HepG2 (cell line): ENCODE measurements around the gene BICDL1. TPM values are rescaled to one million over a fixed set of nuclear protein-coding genes. Genes with fewer than 3 reads are reported as not detected.
A peak's percentile ranks its signal among the peaks of the same experiment; 100 is the strongest.

Experiments used
- ATAC-seq: fragments of 200-7000 bp; cut with Tn5 transposase; 3 replicates; pipeline ENCODE4 v1.9.1; 2020; ENCODE audit warnings: mild to moderate bottlenecking, moderate library complexity
- BruUV-seq: library from RNA; stranded (reverse); fragments of 400-500 nt; replicated peaks from 2 replicates; lab custom pipeline; 2021; lab: Mats Ljungman, UMichigan
- CTCF ChIA-PET: fragments of 300-600 bp; formaldehyde crosslinking; extraction: SDS; loops from one replicate; lab custom pipeline; 2021; ENCODE audit warnings: low total read pairs, inconsistent platforms, low intra/inter-chr PET ratio; lab: Yijun Ruan, JAX
- POLR2A ChIA-PET: fragments of 350-600 bp; sonication (Branson Sonifier 250); formaldehyde crosslinking; loops from one replicate; lab custom pipeline; 2020; ENCODE audit warnings: antibody characterized with exemption, inconsistent platforms; lab: Yijun Ruan, JAX
- DNase-seq: peaks from one replicate; pipeline ENCODE4 v3.0.0-alpha.2; 2015; ENCODE audit warnings: low spot score
- FAIRE-seq: peaks from 3 replicates; lab custom pipeline; 2011; peaks lifted over from hg19 to GRCh38; lab: Jason Lieb, UNC
- H2AFZ ChIP-seq: one replicate; pipeline ENCODE4 v1.6.1; 2011; ENCODE audit warnings: low read length, inconsistent platforms
- H3K27ac ChIP-seq: fragments of 300-600 bp; 3 replicates; pipeline ENCODE4 v1.8.0; 2011; ENCODE audit warnings: mixed run types, mild to moderate bottlenecking, mixed read lengths, low read length, inconsistent platforms; ENCODE audit not compliant: insufficient read depth; ENCODE audit errors: extremely low read length
- H3K27me3 ChIP-seq, 2 experiments: fragments of 200-600 bp in 1 of 2; 2 replicates in 1 of 2; 3 replicates in 1 of 2; pipeline versions ENCODE4 v1.6.0 to v1.8.0; 2011; ENCODE audit warnings: low read length in 2 of 2, mild to moderate bottlenecking in 2 of 2, moderate library complexity in 2 of 2, inconsistent platforms in 1 of 2; ENCODE audit not compliant: insufficient read depth in 2 of 2, control insufficient read depth in 1 of 2
- H3K36me3 ChIP-seq, 2 experiments: fragments of 200-600 bp in 1 of 2; replicated peaks in 1 of 2; 2 replicates in 1 of 2; 3 replicates in 1 of 2; pipeline versions ENCODE4 v1.5.1 to v1.8.0; 2011; ENCODE audit warnings: low read length in 2 of 2, inconsistent platforms in 1 of 2; ENCODE audit not compliant: insufficient read depth in 2 of 2, control insufficient read depth in 1 of 2
- H3K4me1 ChIP-seq: 2 replicates; pipeline ENCODE4 v1.5.1; 2012; ENCODE audit warnings: low read length, inconsistent platforms; ENCODE audit not compliant: insufficient read depth
- H3K4me2 ChIP-seq: 2 replicates; pipeline ENCODE4 v1.6.0; 2011; ENCODE audit warnings: low read depth, low read length, inconsistent platforms
- H3K4me3 ChIP-seq, 3 experiments: fragments of 200-600 bp in 1 of 3; sonication (generic), shearing (Covaris generic) in 1 of 3; replicated peaks in 1 of 3; 2 replicates each; pipeline ENCODE4 v1.5.1; 2011 to 2016; ENCODE audit warnings: low read length in 3 of 3, inconsistent platforms in 2 of 3, low read depth in 2 of 3, mild to moderate bottlenecking in 2 of 3, control low read depth in 1 of 3, mixed read lengths in 1 of 3; ENCODE audit not compliant: insufficient read depth in 1 of 3
- H3K79me2 ChIP-seq: one replicate; pipeline ENCODE4 v1.6.1; 2011; ENCODE audit warnings: low read length, inconsistent platforms; ENCODE audit not compliant: insufficient read depth
- H3K9ac ChIP-seq: 2 replicates; pipeline ENCODE4 v1.6.0; 2011; ENCODE audit warnings: mild to moderate bottlenecking, low read depth, low read length, inconsistent platforms; ENCODE audit not compliant: insufficient read depth
- H3K9me3 ChIP-seq: 2 replicates; pipeline ENCODE4 v1.5.1; 2012; ENCODE audit warnings: mild to moderate bottlenecking, low read length
- H4K20me1 ChIP-seq: 2 replicates; pipeline ENCODE4 v1.6.0; 2011; ENCODE audit warnings: inconsistent platforms, mild to moderate bottlenecking, low read length, moderate library complexity; ENCODE audit not compliant: insufficient read depth
- CREB1 ChIP-seq, 2 experiments: fragments of 450-650 bp in 1 of 2; IDR thresholded peaks; 2 replicates each; pipeline ENCODE4 v1.6.1; 2016 to 2017; ENCODE audit warnings: control low read depth in 1 of 2, mild to moderate bottlenecking in 1 of 2, missing compliant biosample characterization in 1 of 2, missing genetic modification characterization in 1 of 2
- JUND ChIP-seq: sonication (generic); formaldehyde crosslinking; IDR thresholded peaks from 2 replicates; pipeline ENCODE4 v1.8.0; 2022; ENCODE audit warnings: mild to moderate bottlenecking, missing genetic modification reagents
- KAT8 ChIP-seq: IDR thresholded peaks from 2 replicates; pipeline ENCODE4 v1.6.1; 2016; ENCODE audit warnings: missing genetic modification reagents, missing compliant biosample characterization
- RFX1 ChIP-seq: fragments of 450-650 bp; IDR thresholded peaks from 2 replicates; pipeline ENCODE4 v1.6.1; 2017
- RFX5 ChIP-seq: IDR thresholded peaks from 2 replicates; pipeline ENCODE4 v1.6.1; 2011; ENCODE audit warnings: low read depth, low read length, improper control_type of control experiment
- SUZ12 ChIP-seq: fragments of 150-350 bp; IDR thresholded peaks from 2 replicates; pipeline ENCODE4 v1.6.1; 2014; ENCODE audit warnings: low read depth, low read length
- ZNF138 ChIP-seq: sonication (generic); formaldehyde crosslinking; IDR thresholded peaks from 2 replicates; pipeline ENCODE4 v1.5.0; 2020; ENCODE audit warnings: mild to moderate bottlenecking, low read depth, missing genetic modification reagents
- ZNF367 ChIP-seq: sonication (generic); formaldehyde crosslinking; IDR thresholded peaks from 2 replicates; pipeline ENCODE4 v1.4.0; 2020; ENCODE audit warnings: missing genetic modification reagents, borderline replicate concordance
- ZNF441 ChIP-seq: sonication (generic); formaldehyde crosslinking; IDR thresholded peaks from 2 replicates; pipeline ENCODE4 v1.7.0; 2021; ENCODE audit warnings: missing genetic modification reagents, borderline replicate concordance
- ZNF530 ChIP-seq: sonication (generic); formaldehyde crosslinking; IDR thresholded peaks from 2 replicates; pipeline ENCODE4 v1.5.0; 2020; ENCODE audit warnings: low read depth, mild to moderate bottlenecking, missing genetic modification reagents
- ZNF879 ChIP-seq: sonication (generic); formaldehyde crosslinking; IDR thresholded peaks from 2 replicates; pipeline ENCODE4 v1.8.1; 2023; ENCODE audit warnings: missing genetic modification reagents
- WGBS: methylation state at CpG from one replicate; pipeline ENCODE4 v1.1.6; 2017; ENCODE audit warnings: low lambda C conversion rate; 5-methylcytosine and 5-hydroxymethylcytosine counted together
- in situ Hi-C: cut with HindIII; loops from 2 replicates; pipeline ENCODE4 v1.10.0; 2017; ENCODE audit warnings: low pct_unique_long_range_greater_than_20kb; ENCODE audit not compliant: extremely low pct_ligation_motif_present
- intact Hi-C: fragments of 100-400 bp; cut with micrococcal nuclease; formaldehyde crosslinking; loops from one replicate; pipeline ENCODE4 v1.10.0; 2022; ENCODE audit not compliant: unreplicated experiment
- polyA plus RNA-seq, 8 experiments: library from polyadenylated mRNA; depleted of rRNA in 3 of 8; stranded (reverse) in 7 of 8; unstranded in 1 of 8; fragments of >200 nt; fragmentation: Illumina TruSeq in 4 of 8; extraction: Trizol in 4 of 8; gene quantifications; 2 replicates each; pipeline versions ENCODE4 v1.2.1 to v1.2.3, GENCODE V29; 2011 to 2016; ENCODE audit warnings: low read depth in 4 of 8, missing spikeins in 1 of 8, mixed read lengths in 1 of 8; ENCODE audit not compliant: insufficient read depth in 1 of 8
- total RNA-seq, 5 experiments: library from RNA; depleted of rRNA; stranded (reverse); fragments of >200 nt; fragmentation: Illumina TruSeq; extraction: Trizol; gene quantifications; 2 replicates each; pipeline ENCODE4 v1.2.3, GENCODE V29; 2016; ENCODE audit warnings: low read depth in 1 of 5
- TF ChIP-seq, protein P1 (sequence below): sonication (generic); formaldehyde crosslinking; IDR thresholded peaks from 2 replicates; pipeline ENCODE4 v1.4.0; 2020; ENCODE audit warnings: missing genetic modification reagents, borderline replicate concordance
- TF ChIP-seq, protein P2 (sequence below): sonication (generic); formaldehyde crosslinking; IDR thresholded peaks from 2 replicates; pipeline ENCODE4 v1.8.0; 2022; ENCODE audit warnings: missing genetic modification reagents, mild to moderate bottlenecking, moderate library complexity, borderline replicate concordance

Gene BICDL1
- total and polyA plus RNA-seq, 2 of the 13 experiments (the other 11 are each of a cell fraction or from before 2014, with no cell fraction given): 3.6 to 9.7 TPM

GRCh38 chr12:120012067-120012621, 23.1 kb downstream of the BICDL1 start:
- no peak overlapping the region for H2AFZ ChIP-seq
- no peaks in the 10 kb centered on the region for H3K9me3 ChIP-seq
- H3K4me1 ChIP-seq: peaks cover 39% of the 10 kb centered on the region
- no peaks in the 10 kb centered on the region for H4K20me1 ChIP-seq
- H3K4me2 ChIP-seq: no peak overlapping the region
- H3K27ac ChIP-seq: no peak overlapping the region
- no peak for ATAC-seq
- no TSS peak for BruUV-seq
- no peaks in the 10 kb centered on the region for H3K36me3 ChIP-seq
- 92% methylated on average over 10 of the region's 10 CpGs for WGBS
- H3K27me3 ChIP-seq: no peaks in the 10 kb centered on the region
- no peaks in the 10 kb centered on the region for H3K79me2 ChIP-seq
- no peak for DNase-seq
- no peak overlapping the region for H3K9ac ChIP-seq
- TF ChIP-seq ZNF530 (CRISPR knock-in tag) (no peak), RFX5 (peak; percentile 75), CREB1 (IDR thresholded peaks at IDR 0.05) (peak; percentile 42; the same call in 1 of the 2 replicates), CREB1 (CRISPR knock-in tag; IDR thresholded peaks at IDR 0.05) (no peak), RFX1 (peak; percentile 50)
- intact Hi-C loops (no loop called here), in situ Hi-C loops (no loop called here)
- no peak for FAIRE-seq
- no peak overlapping the region for H3K4me3 ChIP-seq
- POLR2A ChIA-PET: no interaction called here
- CTCF ChIA-PET: no interaction called here

- Histone ChIP-seq H2AFZ (no peak overlapping the region), H3K9me3 (no peaks in the 10 kb centered on the region), H3K27ac (no peak overlapping the region), H3K4me3 (no peak overlapping the region), H3K27me3 (no peaks in the 10 kb centered on the region), H3K36me3 (no peaks in the 10 kb centered on the region), H3K9ac (no peak overlapping the region), H3K79me2 (no peaks in the 10 kb centered on the region), H3K4me1 (peaks cover 26% of the 10 kb centered on the region), H4K20me1 (no peaks in the 10 kb centered on the region), H3K4me2 (no peak overlapping the region)
- ATAC-seq (peak; percentile 66; the same call in 2 of the 3 replicates), DNase-seq (peak; percentile 78), FAIRE-seq (no peak)
- WGBS: 56% methylated on average over 9 of the region's 9 CpGs
- intact Hi-C loops: no loop called here
- in situ Hi-C loops: no loop called here
- no TSS peak for BruUV-seq
- POLR2A ChIA-PET: interaction anchor here (1.0 kb wide), 1 partner anchor 14 kb away, joined by 4 read pairs; no protein-coding TSS in a partner anchor
- CTCF ChIA-PET: no interaction called here
- no peak for TF ChIP-seq SUZ12
- TF ChIP-seq, protein P1, sequence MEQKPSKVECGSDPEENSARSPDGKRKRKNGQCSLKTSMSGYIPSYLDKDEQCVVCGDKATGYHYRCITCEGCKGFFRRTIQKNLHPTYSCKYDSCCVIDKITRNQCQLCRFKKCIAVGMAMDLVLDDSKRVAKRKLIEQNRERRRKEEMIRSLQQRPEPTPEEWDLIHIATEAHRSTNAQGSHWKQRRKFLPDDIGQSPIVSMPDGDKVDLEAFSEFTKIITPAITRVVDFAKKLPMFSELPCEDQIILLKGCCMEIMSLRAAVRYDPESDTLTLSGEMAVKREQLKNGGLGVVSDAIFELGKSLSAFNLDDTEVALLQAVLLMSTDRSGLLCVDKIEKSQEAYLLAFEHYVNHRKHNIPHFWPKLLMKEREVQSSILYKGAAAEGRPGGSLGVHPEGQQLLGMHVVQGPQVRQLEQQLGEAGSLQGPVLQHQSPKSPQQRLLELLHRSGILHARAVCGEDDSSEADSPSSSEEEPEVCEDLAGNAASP (CRISPR knock-in tag): peak; percentile 44; the same call in 1 of the 2 replicates
- TF ChIP-seq ZNF367 (CRISPR knock-in tag): no peak
- peak; percentile 52; the same call in 1 of the 2 replicates for TF ChIP-seq KAT8 (CRISPR knock-in tag)
- TF ChIP-seq ZNF138 (CRISPR knock-in tag): no peak
- no peak for TF ChIP-seq ZNF441 (CRISPR knock-in tag)
- peak; percentile 72; the same call in 1 of the 2 replicates for TF ChIP-seq JUND (CRISPR knock-in tag)
- no peak for TF ChIP-seq ZNF879 (CRISPR knock-in tag)
- TF ChIP-seq, protein P2, sequence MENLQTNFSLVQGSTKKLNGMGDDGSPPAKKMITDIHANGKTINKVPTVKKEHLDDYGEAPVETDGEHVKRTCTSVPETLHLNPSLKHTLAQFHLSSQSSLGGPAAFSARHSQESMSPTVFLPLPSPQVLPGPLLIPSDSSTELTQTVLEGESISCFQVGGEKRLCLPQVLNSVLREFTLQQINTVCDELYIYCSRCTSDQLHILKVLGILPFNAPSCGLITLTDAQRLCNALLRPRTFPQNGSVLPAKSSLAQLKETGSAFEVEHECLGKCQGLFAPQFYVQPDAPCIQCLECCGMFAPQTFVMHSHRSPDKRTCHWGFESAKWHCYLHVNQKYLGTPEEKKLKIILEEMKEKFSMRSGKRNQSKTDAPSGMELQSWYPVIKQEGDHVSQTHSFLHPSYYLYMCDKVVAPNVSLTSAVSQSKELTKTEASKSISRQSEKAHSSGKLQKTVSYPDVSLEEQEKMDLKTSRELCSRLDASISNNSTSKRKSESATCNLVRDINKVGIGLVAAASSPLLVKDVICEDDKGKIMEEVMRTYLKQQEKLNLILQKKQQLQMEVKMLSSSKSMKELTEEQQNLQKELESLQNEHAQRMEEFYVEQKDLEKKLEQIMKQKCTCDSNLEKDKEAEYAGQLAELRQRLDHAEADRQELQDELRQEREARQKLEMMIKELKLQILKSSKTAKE (CRISPR knock-in tag): peak; percentile 76; the same call in 1 of the 2 replicates
These were observed 24.8 kb downstream of the BICDL1 start for GRCh38 chr12:120013659-120014380.
